Caco-2 (cell line): ENCODE data around the gene ALG5. TPM values are rescaled to one million over a fixed set of nuclear protein-coding genes. Genes with fewer than 3 reads are reported as not detected.

Experiments
- BruUV-seq: library from RNA; stranded (reverse); fragments of 400-500 nt; replicated peaks from 2 replicates; lab custom pipeline; 2021; lab: Mats Ljungman, UMichigan
- CTCF ChIA-PET: fragments of 300-600 bp; sonication (Branson Sonifier 250); formaldehyde crosslinking; loops from one replicate; lab custom pipeline; 2022; ENCODE audit warnings: antibody characterized with exemption; lab: Charles Lee
- POLR2A ChIA-PET: fragments of 300-600 bp; sonication (Branson Sonifier 250); formaldehyde crosslinking; loops from one replicate; lab custom pipeline; 2022; ENCODE audit warnings: antibody characterized with exemption; lab: Charles Lee
- DNase-seq, 2 experiments: peaks; one replicate each; pipeline versions ENCODE4 v3.0.0 to v3.0.0-alpha.2; 2020 to 2022
- H3K27me3 ChIP-seq: replicated peaks from 2 replicates; pipeline ENCODE4 v1.6.0; 2011; ENCODE audit warnings: low read length; ENCODE audit not compliant: control insufficient read depth, insufficient read depth
- H3K36me3 ChIP-seq: 2 replicates; pipeline ENCODE4 v1.5.1; 2011; ENCODE audit warnings: low read length; ENCODE audit not compliant: control insufficient read depth, insufficient read depth
- H3K4me1 ChIP-seq: fragments of 250-450 bp; sonication (Bioruptor Pico); 2 replicates; pipeline ENCODE4 v1.5.1; 2020; ENCODE audit warnings: mild to moderate bottlenecking
- H3K4me3 ChIP-seq: 2 replicates; pipeline ENCODE4 v1.5.1; 2011; ENCODE audit warnings: low read depth, mild to moderate bottlenecking, control low read depth, low read length
- H3K9me3 ChIP-seq: fragments of 250-450 bp; sonication (Bioruptor Pico); 2 replicates; pipeline ENCODE4 v1.5.1; 2020; ENCODE audit warnings: mild to moderate bottlenecking, moderate library complexity
- H3K27ac Mint-ChIP-seq: one replicate; pipeline ENCODE4 v1.8.0; 2022; ENCODE audit warnings: mixed read lengths; ENCODE audit not compliant: unreplicated experiment
- H3K27me3 Mint-ChIP-seq: one replicate; pipeline ENCODE4 v1.8.0; 2022; ENCODE audit warnings: mixed read lengths; ENCODE audit not compliant: insufficient read depth, unreplicated experiment
- H3K36me3 Mint-ChIP-seq: one replicate; pipeline ENCODE4 v1.8.0; 2022; ENCODE audit warnings: mild to moderate bottlenecking, mixed read lengths; ENCODE audit not compliant: insufficient read depth, unreplicated experiment
- H3K4me1 Mint-ChIP-seq: one replicate; pipeline ENCODE4 v1.8.0; 2022; ENCODE audit warnings: low read depth, mixed read lengths; ENCODE audit not compliant: unreplicated experiment
- H3K4me3 Mint-ChIP-seq: one replicate; pipeline ENCODE4 v1.8.0; 2022; ENCODE audit warnings: mild to moderate bottlenecking, moderate library complexity, mixed read lengths; ENCODE audit not compliant: unreplicated experiment
- H3K9me3 Mint-ChIP-seq: one replicate; pipeline ENCODE4 v1.8.0; 2022; ENCODE audit warnings: mixed read lengths; ENCODE audit not compliant: unreplicated experiment
- CTCF ChIP-seq, 2 experiments: fragments of 200-600 bp in 1 of 2; IDR thresholded peaks; 1 replicate in 1 of 2; 2 replicates in 1 of 2; pipeline versions ENCODE4 v1.5.1 to v1.8.0; 2011 to 2022; ENCODE audit warnings: antibody characterized with exemption in 1 of 2, control low read depth in 1 of 2, inconsistent platforms in 1 of 2, low read depth in 1 of 2, low read length in 1 of 2, mild to moderate bottlenecking in 1 of 2, moderate library complexity in 1 of 2; ENCODE audit not compliant: insufficient read depth in 1 of 2, severe bottlenecking in 1 of 2, unreplicated experiment in 1 of 2
- intact Hi-C: fragments of 100-400 bp; cut with micrococcal nuclease; formaldehyde crosslinking; loops from one replicate; pipeline ENCODE4 v1.10.0; 2022; ENCODE audit not compliant: unreplicated experiment
- total RNA-seq: library from RNA; stranded (reverse); gene quantifications from 2 replicates; pipeline ENCODE4 v1.2.3, GENCODE V29; 2022

Gene ALG5
- total RNA-seq, 1 experiment from 2014 or later = 62.0 TPM

DNA sequence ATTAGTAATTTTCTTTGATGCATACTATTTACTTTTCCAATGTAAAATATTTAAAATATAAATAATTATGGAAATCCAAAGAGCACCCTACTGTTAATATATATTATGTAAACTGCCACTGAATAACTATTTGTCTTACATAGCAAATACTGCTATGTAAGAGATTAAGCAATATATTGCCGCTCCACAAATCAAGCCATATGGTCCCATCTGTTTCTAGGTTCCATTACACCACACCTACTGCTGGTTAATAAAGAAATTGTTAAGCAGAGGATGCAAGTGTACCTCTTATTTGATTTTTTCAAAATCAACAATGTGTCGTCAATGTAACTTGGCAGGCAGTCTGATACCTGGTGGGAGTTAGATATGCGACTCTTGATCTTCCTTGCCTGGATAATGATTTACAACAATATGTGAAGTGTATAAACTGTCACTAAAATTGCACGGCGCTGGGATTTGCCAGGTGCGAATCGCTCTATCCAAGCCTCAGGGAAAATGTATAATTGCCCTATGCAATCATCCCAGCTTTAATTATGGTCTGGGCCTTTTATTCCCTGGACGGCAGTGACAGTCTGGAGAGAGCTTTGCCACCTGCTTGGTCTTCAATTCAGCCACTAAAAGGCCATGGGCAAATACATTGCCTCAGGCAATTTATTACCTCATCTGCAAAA, 95.1 kb downstream of the ALG5 start:
- ChIA-PET POLR2A (no interaction called here), CTCF (no interaction called here)
- DNase-seq = no peak
- H3K9me3 Mint-ChIP-seq = peaks cover 15% of the 10 kb centered on the region
- no peak for TF ChIP-seq CTCF (IDR thresholded peaks at IDR 0.05; ENCODE audit: insufficient read depth in 1 of 2, low read depth in 1 of 2, low read length in 1 of 2, severe bottlenecking in 1 of 2, unreplicated experiment in 1 of 2)
- intact Hi-C loops = no loop called here
- no peak overlapping the region for H3K4me3 Mint-ChIP-seq
- Histone ChIP-seq H3K27me3 (no peaks in the 10 kb centered on the region), H3K4me1 (no peaks in the 10 kb centered on the region), H3K9me3 (no peaks in the 10 kb centered on the region), H3K4me3 (no peak overlapping the region), H3K36me3 (no peaks in the 10 kb centered on the region)
- BruUV-seq = no TSS peak
- no peak overlapping the region for H3K27ac Mint-ChIP-seq
- no peaks in the 10 kb centered on the region for H3K36me3 Mint-ChIP-seq
- peaks cover 2% of the 10 kb centered on the region for H3K27me3 Mint-ChIP-seq
- H3K4me1 Mint-ChIP-seq = no peaks in the 10 kb centered on the region

Other genes starting within 250 kb of the ALG5 start
- gene RFXAP, start 180.1 kb downstream of the ALG5 start, total RNA-seq = 8.7 and 11.5 TPM in 2 replicates
- gene SMAD9, start 79.1 kb downstream of the ALG5 start, total RNA-seq = 1.2 TPM in 2 replicates
- 120 and 122 TPM in 2 replicates for gene EXOSC8, start 1.4 kb upstream of the ALG5 start, total RNA-seq
- gene SUPT20H, start 60.3 kb upstream of the ALG5 start, total RNA-seq = 77.5 and 77.7 TPM in 2 replicates
- not detected in 2 replicates for gene CSNK1A1L, start 106.3 kb upstream of the ALG5 start, total RNA-seq